ENCODE data around the gene TCF7.
A peak's percentile ranks its signal among the peaks of the same experiment; 100 is the strongest.

Gene TCF7

DNA sequence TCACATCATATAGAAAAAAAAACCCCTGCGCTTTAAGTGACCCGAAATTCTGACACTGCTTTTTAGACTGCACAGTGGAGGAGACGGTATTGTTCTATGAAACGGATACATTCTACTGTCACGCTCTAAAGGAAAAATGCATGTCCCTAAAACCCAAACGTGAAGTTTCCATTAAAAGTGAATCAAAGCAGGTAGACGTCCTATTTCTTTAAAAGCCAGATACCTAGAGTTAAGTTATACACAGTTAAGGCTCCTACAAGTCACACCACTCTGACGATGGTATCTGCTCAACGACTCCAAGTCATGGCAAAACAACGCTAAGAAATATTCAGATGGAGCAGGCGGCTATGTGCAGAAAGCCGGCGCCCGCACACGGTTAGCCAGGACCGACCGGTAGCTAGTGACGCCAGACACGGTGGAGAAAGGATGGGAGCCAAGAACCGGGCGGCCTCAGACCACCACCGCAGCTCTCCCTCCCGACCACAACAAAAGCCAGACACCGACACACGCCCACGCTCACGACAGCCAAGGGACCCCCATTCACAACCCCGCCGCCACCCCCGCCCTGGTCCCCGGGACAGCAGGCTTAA, 61.5 kb downstream of the TCF7 start:
- H3K27me3 ChIP-seq (ENCODE audit: control insufficient read depth, insufficient read depth, low read length) = no peaks in the 10 kb centered on the region
- H3K4me3 ChIP-seq (ENCODE audit: low read depth, low read length) = peak overlapping the region; percentile 100
- H3K9ac ChIP-seq (ENCODE audit: low read depth, low read length) = peak overlapping the region; percentile 98
- H3K27ac ChIP-seq (ENCODE audit: low read depth, low read length) = peak overlapping the region; percentile 99
- peaks cover 15% of the 10 kb centered on the region for H3K4me1 ChIP-seq (ENCODE audit: control insufficient read depth, insufficient read depth, low read length)
- H3K9me3 ChIP-seq (ENCODE audit: control insufficient read depth, insufficient read depth, low read length) = no peaks in the 10 kb centered on the region
- peaks cover 25% of the 10 kb centered on the region for H3K36me3 ChIP-seq (ENCODE audit: control insufficient read depth, insufficient read depth, low read length)

- Histone ChIP-seq H3K9ac (ENCODE audit: low read depth, low read length) (peak within 1 kb of the TSS; percentile 98), H3K9me3 (ENCODE audit: control insufficient read depth, insufficient read depth, low read length) (no peaks in the 10 kb centered on the region), H3K4me3 (ENCODE audit: low read depth, low read length) (peak within 1 kb of the TSS; percentile 100), H3K4me1 (ENCODE audit: control insufficient read depth, insufficient read depth, low read length) (peaks cover 15% of the 10 kb centered on the region), H3K27me3 (ENCODE audit: control insufficient read depth, insufficient read depth, low read length) (no peaks in the 10 kb centered on the region), H3K36me3 (ENCODE audit: control insufficient read depth, insufficient read depth, low read length) (peaks cover 18% of the 10 kb centered on the region), H3K27ac (ENCODE audit: low read depth, low read length) (peak within 1 kb of the TSS; percentile 99)
Observed at GRCh38 chr5:134176511-134177368, 62.3 kb downstream of the TCF7 start, which contains the start of gene SKP1. SKP1 (minus strand) TSS chr5:134176950; CDS start chr5:134174022, 2,928 bp downstream.

- peaks cover 10% of the 10 kb centered on the region for H3K36me3 ChIP-seq (ENCODE audit: control insufficient read depth, insufficient read depth, low read length)
Observed at GRCh38 chr5:134177369-134178095, 63.1 kb downstream of the TCF7 start.

DNA sequence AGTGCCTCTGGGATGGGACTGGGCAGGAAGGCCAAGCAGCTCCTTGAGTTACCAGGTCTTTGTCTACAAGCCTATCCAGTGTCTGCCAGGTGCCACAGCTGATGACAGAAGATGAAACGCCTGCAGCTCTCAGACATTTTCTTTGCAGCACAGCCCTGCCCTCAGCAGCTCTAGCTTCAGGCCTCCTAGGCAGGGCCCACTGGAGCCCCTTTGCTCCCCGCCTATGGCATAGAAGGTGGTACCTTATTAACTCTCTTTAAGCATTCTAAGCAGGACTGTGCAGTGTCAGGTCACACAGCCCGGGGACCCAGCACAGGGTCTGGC, 63.6 kb downstream of the TCF7 start:
- no peak overlapping the region for H3K9ac ChIP-seq (ENCODE audit: low read depth, low read length)
- no peaks in the 10 kb centered on the region for H3K9me3 ChIP-seq (ENCODE audit: control insufficient read depth, insufficient read depth, low read length)
- peaks cover 9% of the 10 kb centered on the region for H3K36me3 ChIP-seq (ENCODE audit: control insufficient read depth, insufficient read depth, low read length)
- H3K4me3 ChIP-seq (ENCODE audit: low read depth, low read length) = peak overlapping the region; percentile 100; the same call in 1 of the 2 replicates
- no peak overlapping the region for H3K27ac ChIP-seq (ENCODE audit: low read depth, low read length)
- H3K27me3 ChIP-seq (ENCODE audit: control insufficient read depth, insufficient read depth, low read length) = no peaks in the 10 kb centered on the region
- H3K4me1 ChIP-seq (ENCODE audit: control insufficient read depth, insufficient read depth, low read length) = peaks cover 15% of the 10 kb centered on the region

More at GRCh38 chr5:134177369-134178095, 63.1 kb downstream of the TCF7 start:
- Histone ChIP-seq H3K27me3 (ENCODE audit: control insufficient read depth, insufficient read depth, low read length) (no peaks in the 10 kb centered on the region), H3K9me3 (ENCODE audit: control insufficient read depth, insufficient read depth, low read length) (no peaks in the 10 kb centered on the region), H3K27ac (ENCODE audit: low read depth, low read length) (peak overlapping the region; percentile 99), H3K4me1 (ENCODE audit: control insufficient read depth, insufficient read depth, low read length) (peaks cover 15% of the 10 kb centered on the region), H3K4me3 (ENCODE audit: low read depth, low read length) (peak overlapping the region; percentile 100), H3K9ac (ENCODE audit: low read depth, low read length) (peak overlapping the region; percentile 98)

GRCh38 chr5:134183481-134183880, 69.0 kb downstream of the TCF7 start:
- Histone ChIP-seq H3K4me1 (ENCODE audit: control insufficient read depth, insufficient read depth, low read length) (no peaks in the 10 kb centered on the region), H3K27me3 (ENCODE audit: control insufficient read depth, insufficient read depth, low read length) (no peaks in the 10 kb centered on the region), H3K36me3 (ENCODE audit: control insufficient read depth, insufficient read depth, low read length) (no peaks in the 10 kb centered on the region), H3K27ac (ENCODE audit: low read depth, low read length) (no peak overlapping the region), H3K9ac (ENCODE audit: low read depth, low read length) (no peak overlapping the region), H3K4me3 (ENCODE audit: low read depth, low read length) (no peak overlapping the region), H3K9me3 (ENCODE audit: control insufficient read depth, insufficient read depth, low read length) (no peaks in the 10 kb centered on the region)

GRCh38 chr5:134184155-134185135, 70.0 kb downstream of the TCF7 start:
- H3K9ac ChIP-seq (ENCODE audit: low read depth, low read length) = no peak overlapping the region
- no peaks in the 10 kb centered on the region for H3K36me3 ChIP-seq (ENCODE audit: control insufficient read depth, insufficient read depth, low read length)
- no peaks in the 10 kb centered on the region for H3K4me1 ChIP-seq (ENCODE audit: control insufficient read depth, insufficient read depth, low read length)
- no peaks in the 10 kb centered on the region for H3K27me3 ChIP-seq (ENCODE audit: control insufficient read depth, insufficient read depth, low read length)
- H3K9me3 ChIP-seq (ENCODE audit: control insufficient read depth, insufficient read depth, low read length) = no peaks in the 10 kb centered on the region
- H3K4me3 ChIP-seq (ENCODE audit: low read depth, low read length) = no peak overlapping the region
- H3K27ac ChIP-seq (ENCODE audit: low read depth, low read length) = no peak overlapping the region

GRCh38 chr5:134188092-134188491, 73.6 kb downstream of the TCF7 start:
- no peaks in the 10 kb centered on the region for H3K9me3 ChIP-seq (ENCODE audit: control insufficient read depth, insufficient read depth, low read length)
- H3K4me3 ChIP-seq (ENCODE audit: low read depth, low read length) = no peak overlapping the region
- H3K9ac ChIP-seq (ENCODE audit: low read depth, low read length) = no peak overlapping the region
- H3K36me3 ChIP-seq (ENCODE audit: control insufficient read depth, insufficient read depth, low read length) = no peaks in the 10 kb centered on the region
- no peak overlapping the region for H3K27ac ChIP-seq (ENCODE audit: low read depth, low read length)
- no peaks in the 10 kb centered on the region for H3K27me3 ChIP-seq (ENCODE audit: control insufficient read depth, insufficient read depth, low read length)
- no peaks in the 10 kb centered on the region for H3K4me1 ChIP-seq (ENCODE audit: control insufficient read depth, insufficient read depth, low read length)

DNA sequence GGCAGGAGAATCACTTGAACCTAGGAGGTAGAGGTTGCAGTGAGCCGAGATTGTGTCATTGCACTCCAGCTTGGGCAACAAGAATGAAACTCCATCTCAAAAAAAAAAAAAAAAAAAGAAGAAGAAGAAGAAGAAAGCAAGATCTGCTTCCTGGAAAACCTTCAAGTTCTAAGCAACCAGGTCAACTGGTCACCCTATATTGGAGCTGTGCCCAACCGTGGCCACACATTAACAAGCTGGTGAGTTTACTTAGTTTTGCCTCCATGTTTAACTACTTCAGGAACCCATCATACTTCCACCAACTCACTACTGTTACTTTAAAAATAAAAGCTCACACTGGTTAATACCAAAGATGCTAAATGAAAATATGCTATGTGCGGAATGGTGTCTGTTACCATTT, 74.5 kb downstream of the TCF7 start:
- H3K27ac ChIP-seq (ENCODE audit: low read depth, low read length) = no peak overlapping the region
- no peak overlapping the region for H3K4me3 ChIP-seq (ENCODE audit: low read depth, low read length)
- no peaks in the 10 kb centered on the region for H3K27me3 ChIP-seq (ENCODE audit: control insufficient read depth, insufficient read depth, low read length)
- H3K4me1 ChIP-seq (ENCODE audit: control insufficient read depth, insufficient read depth, low read length) = no peaks in the 10 kb centered on the region
- no peak overlapping the region for H3K9ac ChIP-seq (ENCODE audit: low read depth, low read length)
- H3K36me3 ChIP-seq (ENCODE audit: control insufficient read depth, insufficient read depth, low read length) = no peaks in the 10 kb centered on the region
- H3K9me3 ChIP-seq (ENCODE audit: control insufficient read depth, insufficient read depth, low read length) = no peaks in the 10 kb centered on the region

GRCh38 chr5:134195666-134196065, 81.2 kb downstream of the TCF7 start:
- Histone ChIP-seq H3K27ac (ENCODE audit: low read depth, low read length) (no peak overlapping the region), H3K36me3 (ENCODE audit: control insufficient read depth, insufficient read depth, low read length) (peaks cover 53% of the 10 kb centered on the region), H3K27me3 (ENCODE audit: control insufficient read depth, insufficient read depth, low read length) (no peaks in the 10 kb centered on the region), H3K9ac (ENCODE audit: low read depth, low read length) (no peak overlapping the region), H3K9me3 (ENCODE audit: control insufficient read depth, insufficient read depth, low read length) (no peaks in the 10 kb centered on the region), H3K4me3 (ENCODE audit: low read depth, low read length) (no peak overlapping the region), H3K4me1 (ENCODE audit: control insufficient read depth, insufficient read depth, low read length) (no peaks in the 10 kb centered on the region)

Data from HUES48 (cell line).